Activated CD4-positive, alpha-beta T cell treated with anti-CD3 and anti-CD28 coated beads for 24 hours (primary cell): Measurements from ENCODE around the gene LCN6.
"Not testable (repeated sequence)": the region's sequence is repeated elsewhere in the genome, so short reads cannot be mapped to it uniquely, and the experiment has no call there.

Experiments
- DNase-seq, 2 donors: peaks; one replicate each; pipeline ENCODE4 v3.0.0-alpha.2; 2020; ENCODE audit warnings: low read depth in 2 of 2

The LCN6 gene

DNA sequence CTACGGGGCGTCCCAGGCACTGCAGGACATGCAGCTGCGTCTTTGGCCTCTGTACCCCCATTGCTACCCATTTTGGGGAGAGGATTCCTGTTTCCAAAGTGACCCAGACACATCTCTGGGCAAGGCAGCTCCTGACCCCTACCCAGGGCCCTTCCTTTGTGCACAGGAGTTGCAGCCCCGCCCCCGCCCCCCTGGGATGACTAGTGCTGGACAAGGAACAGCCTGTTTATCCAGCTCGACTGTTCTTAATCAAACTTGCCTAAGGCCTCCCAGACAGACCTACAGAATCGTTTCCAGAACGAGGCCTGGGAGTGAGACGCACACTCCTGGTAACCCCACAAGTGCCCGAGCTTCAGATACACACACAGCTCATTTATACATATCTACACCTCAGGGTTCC lies 22.7 kb downstream of the LCN6 start:
- DNase-seq: no peak

DNA sequence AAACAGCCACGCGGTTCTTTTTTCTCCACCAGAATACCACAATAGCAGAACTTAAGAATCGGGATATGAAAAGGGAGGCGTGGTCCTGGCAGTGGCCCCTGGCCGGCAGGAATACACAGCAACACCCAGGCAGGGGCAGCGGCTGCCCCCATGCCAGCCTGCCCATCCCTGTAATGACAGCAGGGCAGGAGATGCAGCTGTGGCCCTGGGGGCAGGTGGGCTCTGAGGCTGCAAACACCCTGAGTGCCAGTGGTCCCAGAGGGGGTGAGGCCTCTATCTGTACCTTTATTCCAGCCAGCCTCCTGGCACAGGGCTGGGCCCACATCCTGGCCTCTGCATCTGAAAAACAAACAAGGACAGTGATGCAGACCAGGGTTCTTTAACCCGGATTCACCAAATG lies 23.6 kb downstream of the LCN6 start:
- DNase-seq: no peak

DNA sequence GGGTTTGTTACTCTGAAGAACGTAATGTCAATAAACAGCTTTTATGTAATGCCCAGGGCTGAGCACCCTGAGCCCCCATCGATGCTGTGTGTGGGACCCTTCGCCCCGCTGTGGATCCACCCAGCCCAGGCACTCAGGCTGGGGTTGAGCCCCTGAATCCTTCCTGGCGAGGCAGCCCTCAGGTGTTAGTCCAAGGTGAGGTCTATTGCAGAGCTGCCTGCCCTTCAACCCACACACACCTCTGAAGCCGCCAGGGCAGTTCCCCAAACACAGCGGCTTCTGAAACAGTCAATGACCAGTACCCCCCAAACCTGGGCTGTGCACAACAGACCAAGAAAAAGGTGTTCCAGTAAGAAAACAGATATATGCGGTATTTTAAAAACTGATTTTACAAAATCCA lies 24.3 kb downstream of the LCN6 start:
- no peak for DNase-seq

DNA sequence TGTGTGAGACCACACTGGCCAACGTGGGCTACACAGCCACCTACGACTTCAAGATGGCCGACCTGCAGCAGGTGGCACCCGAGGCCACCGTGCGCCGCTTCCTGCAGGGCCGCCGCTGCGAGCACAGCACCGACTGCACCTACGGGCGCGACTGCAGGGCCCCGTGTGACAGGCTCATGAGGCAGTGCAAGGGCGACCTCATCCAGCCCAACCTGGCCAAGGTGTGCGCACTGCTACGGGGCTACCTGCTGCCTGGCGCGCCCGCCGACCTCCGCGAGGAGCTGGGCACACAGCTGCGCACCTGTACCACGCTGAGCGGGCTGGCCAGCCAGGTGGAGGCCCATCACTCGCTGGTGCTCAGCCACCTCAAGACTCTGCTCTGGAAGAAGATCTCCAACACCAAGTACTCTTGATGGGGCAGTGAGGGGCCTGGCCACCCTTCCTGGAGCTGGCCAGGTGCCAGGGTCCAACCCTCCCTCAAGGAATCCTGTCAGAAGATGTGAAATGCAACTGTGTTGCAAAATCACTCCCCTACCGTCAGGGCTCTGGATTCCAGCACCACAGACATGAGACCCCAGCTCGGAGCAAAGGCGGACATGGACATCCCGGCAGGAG lies 24.9 kb downstream of the LCN6 start:
- no peak for DNase-seq

DNA sequence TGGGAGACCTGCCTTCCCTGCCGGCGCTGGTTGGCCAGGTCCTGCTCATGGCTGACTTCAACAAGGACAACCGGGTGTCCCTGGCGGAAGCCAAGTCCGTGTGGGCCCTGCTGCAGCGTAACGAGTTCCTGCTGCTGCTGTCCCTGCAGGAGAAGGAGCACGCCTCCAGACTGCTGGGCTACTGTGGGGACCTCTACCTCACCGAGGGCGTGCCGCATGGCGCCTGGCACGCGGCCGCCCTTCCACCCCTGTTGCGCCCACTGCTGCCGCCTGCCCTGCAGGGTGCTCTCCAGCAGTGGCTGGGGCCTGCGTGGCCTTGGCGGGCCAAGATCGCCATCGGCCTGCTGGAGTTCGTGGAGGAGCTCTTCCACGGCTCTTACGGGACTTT lies 25.4 kb downstream of the LCN6 start:
- DNase-seq: no peak

DNA sequence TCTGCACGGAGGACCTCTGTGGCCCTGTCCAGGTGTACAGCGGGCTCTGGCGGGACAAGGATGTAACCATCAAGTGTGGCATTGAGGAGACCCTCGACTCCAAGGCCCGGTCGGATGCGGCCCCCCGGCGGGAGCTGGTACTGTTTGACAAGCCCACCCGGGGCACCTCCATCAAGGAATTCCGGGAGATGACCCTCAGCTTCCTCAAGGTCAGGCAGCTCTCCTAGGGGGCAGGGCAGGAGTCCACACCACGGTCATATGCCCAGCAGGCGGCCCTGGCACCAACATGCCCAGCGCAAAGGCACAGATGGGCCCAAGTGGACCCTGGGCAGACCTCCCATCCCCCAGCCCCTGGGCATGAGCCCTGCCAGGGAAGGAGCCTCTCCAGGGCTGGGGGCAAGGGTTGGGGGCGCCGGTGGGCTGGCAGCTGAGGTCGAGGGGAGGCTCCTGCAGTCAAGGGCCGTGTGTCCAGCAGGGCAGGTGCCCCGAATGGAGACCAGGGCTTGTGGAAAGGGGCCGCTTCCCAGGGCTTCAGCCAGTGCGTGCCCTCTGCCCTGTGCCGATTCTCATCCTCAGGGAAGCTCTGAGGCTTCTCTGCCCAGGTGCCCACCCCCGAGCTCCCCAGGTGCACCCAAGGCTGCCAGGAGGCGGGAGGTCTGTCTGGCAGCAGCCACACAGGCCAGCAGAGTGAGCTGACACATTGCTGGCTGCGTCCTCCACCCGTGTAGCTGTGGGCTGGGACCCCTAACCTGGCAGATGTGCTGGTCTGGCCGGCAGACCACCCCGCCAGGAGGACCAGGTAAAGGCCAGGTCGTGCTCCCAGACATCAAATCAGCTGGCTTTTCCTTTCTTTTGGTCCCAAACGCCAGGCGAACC lies 26.0 kb downstream of the LCN6 start:
- no peak for DNase-seq

DNA sequence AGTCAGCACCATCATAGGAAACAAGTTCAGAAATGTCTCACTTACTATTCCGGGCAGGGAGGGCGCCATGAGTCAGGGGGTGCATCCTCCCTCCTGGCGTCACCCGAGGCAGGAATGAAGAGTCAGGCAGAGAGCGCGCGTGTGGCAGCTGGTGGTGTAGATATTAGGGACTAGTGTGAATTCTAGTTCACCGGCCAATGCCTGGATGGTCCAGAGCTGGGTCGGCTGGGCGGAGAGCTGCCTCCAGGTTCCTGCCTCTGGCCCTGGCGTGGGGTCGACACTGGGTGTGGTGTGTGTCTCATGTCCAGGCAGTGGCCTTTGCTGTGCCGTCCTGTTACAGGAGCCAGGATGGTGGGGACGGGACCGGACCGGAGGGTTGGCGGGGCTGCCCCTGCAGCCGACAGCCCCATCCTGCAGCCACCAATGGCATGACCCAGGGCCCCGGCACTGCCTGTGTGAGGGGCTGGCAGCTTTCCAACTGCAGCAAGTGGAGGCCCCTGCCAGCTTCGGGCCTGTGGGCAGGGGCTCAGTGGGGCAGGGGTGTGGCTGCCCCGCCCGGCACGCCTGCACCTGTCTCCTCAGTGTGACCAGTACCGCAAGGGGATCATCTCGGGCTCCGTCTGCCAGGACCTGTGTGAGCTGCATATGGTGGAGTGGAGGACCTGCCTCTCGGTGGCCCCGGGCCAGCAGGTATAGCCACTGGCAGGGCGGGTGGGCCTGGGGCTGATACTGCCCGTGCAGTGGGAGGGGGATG lies 26.8 kb downstream of the LCN6 start:
- DNase-seq: no peak

DNA sequence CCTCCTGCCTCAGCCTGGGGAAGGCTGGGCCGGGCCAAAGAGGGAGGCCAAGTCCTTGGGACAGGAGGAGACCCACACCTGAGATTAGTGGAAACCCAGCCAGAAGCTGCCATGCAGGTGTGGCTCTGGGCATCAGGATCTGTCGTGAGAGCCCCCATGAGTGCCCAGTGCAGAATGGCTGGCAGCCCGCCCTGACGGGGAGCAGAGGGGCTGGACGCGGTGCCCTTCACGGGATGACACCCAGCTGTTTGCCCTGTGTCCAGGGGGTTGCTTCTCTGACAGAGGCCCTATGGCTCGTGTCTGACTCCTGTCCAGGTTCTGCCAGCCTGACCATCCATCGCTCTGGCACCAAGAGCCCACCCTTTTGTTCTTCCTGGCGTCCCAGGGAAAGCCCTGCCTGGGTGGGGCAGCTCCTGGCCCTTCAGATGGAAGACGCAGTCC lies 27.4 kb downstream of the LCN6 start:
- DNase-seq: no peak

DNA sequence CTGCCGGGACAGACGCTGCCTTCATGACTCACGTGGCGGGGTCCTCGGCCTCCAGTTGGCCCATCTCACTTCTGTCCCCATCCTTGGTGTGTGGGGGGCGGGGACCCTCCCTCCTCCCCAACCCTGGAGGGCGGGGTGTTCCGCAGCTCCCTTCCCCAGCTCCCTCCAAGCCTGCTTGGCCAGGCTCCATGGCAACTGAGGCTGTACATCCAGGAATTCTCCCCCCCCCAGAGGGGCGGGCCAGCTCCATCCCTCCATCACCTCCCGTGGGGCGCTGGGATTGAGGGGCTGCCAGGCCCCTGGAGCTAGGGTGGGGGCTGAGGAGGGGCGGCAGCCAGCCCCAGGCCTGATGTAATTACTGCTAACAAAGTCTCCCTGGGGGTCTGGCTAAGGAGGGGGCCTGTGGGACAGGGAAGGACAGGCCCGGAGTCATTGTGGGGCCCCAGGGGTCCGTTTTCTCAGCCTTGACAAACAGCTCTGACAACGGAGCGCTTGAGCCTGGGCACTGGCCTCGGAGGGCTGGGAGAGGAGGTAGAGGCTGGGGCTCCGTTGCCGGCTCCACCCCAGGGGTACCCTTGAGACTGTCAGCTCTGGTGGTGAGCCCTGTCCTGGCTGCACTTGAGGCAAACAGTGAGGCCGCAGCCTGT lies 28.0 kb downstream of the LCN6 start:
- no peak for DNase-seq

DNA sequence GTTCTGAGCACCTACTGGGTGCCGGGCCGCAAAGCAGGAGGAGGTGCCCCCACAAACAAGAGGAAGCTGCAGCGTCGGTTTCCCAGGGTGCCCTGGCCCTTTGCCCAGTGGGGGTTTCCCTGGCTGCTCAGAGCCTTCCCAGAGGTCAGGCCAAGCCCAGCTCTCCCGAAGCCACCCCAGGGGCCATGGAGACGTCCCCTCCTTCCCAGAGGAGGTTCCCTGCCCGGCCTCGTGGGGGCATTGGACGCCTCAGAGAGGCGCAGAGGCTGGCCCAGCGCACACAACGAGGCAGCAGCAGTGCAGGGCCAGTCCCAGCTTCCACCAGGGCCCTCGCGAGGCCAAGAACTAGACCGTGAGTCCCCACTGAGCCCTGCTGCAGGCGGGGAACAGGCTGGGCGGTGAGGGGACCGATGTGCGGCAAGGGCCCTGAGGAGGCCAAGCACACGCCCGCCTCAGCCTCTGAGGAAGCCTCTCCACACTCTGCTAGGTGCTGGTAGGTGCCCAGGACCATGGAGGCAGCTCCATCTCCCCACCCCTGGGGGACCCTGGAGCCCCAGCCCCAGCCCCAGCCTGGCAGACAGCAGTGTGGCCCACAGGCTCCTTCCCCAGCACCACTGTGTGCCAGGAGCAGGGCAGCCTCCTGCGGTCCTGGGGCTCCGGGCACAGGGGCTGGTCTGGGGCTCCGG lies 29.0 kb downstream of the LCN6 start:
- no peak for DNase-seq

DNA sequence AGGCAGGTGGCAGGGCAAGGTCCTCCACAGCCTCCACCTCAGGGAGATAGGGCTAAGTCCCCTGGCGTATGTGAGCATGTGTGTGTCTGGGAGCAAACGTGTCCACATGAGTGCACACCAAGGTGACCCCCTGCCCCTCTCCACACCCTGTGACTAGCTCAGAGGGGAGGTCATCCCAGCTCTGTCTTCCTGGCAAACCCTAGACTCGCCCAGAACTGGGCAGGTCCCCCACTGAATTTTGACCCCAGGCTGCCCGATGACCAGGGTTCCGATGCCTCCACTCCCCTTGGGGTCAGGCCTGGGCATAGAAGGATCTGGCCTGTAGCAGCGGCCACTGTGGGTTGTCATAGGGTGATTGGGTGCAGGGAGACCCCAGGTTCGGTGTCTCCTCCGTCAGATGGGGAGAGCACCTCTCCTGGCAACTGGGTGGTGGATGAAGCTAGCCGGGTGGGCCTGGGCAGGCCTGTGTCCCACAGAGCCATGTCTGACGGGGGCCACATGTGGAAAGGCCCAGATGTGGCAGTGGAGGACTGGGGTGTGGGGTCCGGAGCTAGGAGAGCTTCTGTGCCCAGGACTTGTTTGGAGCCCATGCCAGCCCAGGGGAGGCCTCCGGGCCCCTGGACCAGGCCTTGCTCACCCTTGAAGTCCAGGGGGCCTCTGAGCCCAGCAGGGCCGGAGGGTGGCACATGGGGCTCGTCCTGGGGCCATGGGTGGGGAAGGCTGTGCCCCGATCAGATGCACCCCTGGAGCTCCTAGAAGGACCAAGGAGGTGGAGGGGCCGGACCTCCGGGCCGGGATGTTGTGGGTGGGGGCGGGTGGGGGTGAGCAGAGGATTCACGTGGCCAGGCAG lies 29.8 kb downstream of the LCN6 start:
- DNase-seq: no peak

DNA sequence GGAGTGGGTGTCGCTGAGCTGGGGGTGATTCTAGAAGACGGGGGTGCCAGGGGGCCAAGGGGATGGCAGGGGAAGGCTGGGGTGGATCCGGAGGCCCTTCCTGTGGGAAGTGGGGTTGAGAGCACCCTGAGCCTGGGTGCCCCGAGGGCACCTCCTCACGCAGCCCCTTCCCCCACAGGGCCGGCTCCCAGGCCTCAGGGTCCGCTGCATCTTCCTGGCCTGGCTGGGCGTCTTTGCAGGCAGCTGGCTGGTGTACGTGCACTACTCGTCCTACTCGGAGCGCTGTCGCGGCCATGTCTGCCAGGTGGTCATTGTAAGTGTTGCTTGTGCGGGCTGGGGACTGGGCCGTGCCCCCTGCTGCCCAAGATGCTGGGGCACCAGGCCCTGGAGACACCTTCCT lies 30.9 kb downstream of the LCN6 start:
- DNase-seq: no peak

DNA sequence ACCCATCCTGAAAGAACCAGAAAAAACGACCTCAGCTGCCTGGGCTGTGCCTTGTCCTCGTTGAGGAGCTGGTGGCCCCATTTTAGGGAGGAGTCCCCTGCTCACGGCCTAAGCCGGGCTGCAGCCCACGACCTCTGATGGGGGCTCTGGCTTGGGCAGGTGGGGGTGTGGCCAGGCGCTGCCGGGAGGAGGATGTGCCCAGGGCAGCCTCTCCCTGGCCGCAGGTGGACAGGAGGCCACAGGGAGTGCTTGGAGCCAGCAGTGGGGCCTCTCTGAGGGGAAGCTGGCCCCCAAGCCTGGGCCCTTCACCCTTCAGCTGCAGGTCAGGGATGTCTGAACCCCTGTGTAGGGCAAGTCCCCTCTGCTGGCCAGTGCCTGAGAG lies 33.4 kb downstream of the LCN6 start:
- no peak for DNase-seq

DNA sequence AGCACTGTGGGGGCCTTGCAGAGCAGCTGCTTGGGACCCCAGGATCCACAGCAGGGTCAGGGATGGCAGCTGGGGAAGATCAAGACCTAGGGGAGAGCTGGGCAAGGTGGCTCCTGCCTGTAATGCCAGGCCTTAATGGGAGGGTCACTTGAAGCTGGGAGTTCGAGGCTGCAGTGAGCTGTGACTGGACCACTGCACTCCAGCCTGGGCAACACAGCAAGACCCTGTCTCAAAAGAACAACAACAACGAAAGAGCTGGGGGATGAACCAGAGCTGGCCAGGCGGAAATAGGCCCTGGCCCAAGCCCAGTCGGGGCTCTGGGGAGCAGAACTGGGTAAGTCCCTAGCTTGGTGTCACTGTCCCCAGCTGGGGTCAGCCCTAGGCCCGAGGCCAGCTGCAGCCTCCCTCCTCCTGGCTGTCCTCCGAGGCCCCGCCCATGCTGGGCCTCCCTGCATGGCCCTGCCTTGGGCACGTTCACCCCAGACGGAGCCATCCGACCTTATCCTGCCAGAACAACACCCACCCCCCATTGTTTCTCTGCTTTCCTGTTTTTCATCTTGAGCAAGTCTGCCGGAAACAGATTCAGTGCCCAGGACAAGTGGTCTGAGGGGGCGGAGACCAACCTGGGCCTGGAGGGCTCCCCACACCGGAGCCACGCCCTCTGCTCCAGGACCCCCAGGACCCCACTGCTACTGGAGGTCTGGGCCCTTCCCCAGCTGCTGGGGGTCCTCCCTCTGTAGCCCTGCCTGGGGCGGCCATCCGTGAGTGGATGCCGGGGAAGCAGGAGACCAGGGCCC lies 34.0 kb downstream of the LCN6 start:
- no peak for DNase-seq

DNA sequence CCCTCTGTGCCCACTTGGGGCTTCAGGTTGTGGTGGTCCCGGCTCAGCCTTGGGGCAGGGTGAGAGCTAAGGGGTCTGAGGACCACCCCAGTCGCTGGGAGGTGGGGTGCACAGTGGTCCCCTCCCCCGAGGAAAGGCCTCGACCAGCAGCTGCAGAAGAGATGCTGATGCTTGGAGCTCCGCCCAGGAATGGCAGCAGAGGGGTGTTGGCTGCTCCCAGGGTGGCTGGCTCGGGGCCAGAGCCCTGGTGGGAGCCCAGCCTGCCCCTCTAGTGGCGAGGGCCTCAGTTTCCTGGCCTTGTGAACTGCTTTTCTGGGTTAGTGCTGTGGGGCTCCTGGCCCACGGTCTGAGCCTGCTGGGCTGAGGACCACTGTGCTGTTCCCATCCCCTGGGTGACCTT lies 34.8 kb downstream of the LCN6 start:
- DNase-seq: no peak

DNA sequence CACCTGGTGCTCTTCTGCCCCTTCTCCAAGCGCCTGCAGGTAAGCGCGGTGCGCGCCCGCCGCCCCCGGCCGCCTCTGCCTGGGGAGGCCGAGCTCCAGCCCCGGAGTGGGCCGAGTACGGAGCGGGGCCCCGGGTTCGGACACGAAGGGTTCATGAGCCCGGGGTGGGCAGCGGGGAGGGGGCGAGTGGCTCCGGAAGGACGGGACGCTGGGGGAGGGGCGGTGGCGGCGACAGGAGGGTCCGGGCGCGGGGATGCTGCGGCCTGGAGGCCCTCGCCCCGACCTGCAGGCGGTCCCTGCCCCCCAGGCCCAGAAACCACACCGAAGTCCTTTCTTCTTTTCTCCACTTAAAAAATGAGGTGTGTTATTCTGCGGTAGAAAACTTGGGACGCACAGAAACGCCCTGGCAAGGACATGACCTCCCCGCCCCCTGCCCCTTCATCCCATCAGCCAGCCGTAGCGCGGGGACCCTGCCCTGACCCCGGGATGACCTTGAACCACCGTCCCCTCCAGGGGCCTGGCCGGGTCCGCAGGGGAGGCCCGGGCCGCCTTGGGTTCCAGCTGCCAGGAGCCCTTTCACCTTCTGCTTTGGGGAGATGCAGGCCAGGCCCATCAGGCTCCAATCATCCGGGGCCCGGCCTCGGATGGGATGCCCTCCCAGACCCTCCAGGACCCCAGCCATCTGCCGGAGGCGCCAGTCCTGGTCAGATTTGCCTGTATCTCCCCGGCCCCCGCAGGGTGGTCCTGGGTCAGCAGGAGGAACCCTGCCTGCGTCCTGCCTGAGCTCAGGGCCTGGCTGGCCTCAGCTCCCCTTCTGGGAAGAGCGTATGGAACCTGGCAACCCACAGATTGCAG lies 35.4 kb downstream of the LCN6 start:
- no peak for DNase-seq

DNA sequence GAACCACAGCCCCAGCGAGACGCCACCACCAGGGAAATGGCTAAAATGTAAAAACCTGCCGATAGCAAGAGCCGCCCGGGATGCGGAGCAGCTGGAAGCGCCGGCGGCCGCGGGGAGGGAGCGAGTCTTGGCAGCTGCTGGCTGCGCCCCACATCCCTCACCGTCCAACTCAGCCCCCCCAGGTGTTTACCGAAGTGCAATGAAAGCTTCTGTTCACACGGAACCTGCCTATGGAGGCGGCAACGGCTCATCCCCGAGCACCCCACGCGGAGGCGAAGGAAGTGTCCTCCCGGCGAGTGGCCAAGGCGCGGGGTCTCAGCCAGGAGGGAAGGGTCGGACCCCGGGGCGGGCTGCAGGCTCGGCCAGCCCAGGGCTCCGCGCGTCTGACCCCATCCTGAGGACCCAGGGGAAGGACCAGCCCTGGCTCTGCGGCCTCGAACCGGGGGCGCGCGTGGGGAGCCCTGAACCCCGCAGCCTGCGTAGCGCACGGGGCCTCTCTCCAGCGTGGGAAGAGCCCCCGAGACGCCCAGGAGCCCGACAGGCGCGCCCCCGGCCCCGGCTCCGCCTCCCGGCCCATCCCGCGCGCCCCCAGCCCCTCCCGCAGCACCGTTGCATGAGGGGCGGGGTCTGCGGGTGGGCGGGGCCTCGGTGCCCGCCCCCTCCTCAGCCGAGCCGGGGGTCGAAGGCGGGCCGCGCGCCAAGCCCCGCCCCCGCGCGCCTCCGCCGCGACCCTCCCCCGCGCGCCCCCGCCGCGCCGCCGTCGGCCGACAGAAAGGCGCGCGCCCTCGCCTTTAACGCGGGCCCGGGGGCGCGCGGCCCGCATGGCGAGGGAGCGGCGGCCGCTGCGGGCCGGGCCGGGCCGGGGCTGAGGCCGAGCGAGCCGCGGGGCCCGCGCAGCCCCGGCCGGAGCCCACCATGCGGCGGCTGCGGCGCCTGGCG lies 36.3 kb downstream of the LCN6 start, which contains the start of gene DIPK1B:
TSS of gene DIPK1B (plus strand) at position 822 of the 939 bp plus-strand sequence. CDS start at position 916, 94 bp downstream.
- no peak for DNase-seq

DNA sequence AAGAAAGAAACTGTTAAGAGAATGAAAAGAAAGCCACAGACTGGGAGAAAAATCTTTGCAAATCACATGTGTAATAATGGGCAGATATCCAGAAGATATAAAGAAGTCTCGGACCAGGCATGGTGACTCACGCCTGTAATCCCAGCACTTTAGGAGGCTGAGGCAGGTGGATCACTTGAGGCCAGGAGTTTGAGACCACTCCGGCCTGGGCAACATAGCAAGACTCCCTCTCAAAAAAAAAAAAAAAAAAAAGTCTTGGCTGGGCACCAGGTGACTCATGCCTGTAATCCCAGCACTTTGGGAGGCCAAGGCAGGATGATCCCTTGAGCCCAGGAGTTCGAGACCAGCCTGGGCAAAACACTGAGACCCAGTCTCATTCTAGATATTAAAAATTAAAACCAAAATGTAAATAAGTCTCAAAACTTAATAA lies 37.1 kb downstream of the LCN6 start:
- DNase-seq: not testable (repeated sequence)
